Activated T-helper 17 cell treated with anti-CD3 and anti-CD28 coated beads, Interleukin-2, amount 50 U/mL, for 72 hours (primary cell): Measurements from ENCODE around the gene KRTAP26-1. TPM values are rescaled to one million over a fixed set of nuclear protein-coding genes. Genes with fewer than 3 reads are reported as not detected.
A peak's percentile ranks its signal among the peaks of the same experiment; 100 is the strongest.

ENCODE experiments used
- ATAC-seq: fragments of 150-1000 bp; cut with Tn5 transposase; replicated peaks from 2 replicates; pipeline ENCODE4 v1.10.0; 2021; ENCODE audit warnings: mild to moderate bottlenecking, moderate library complexity
- H3K27ac Mint-ChIP-seq: one replicate; pipeline ENCODE4 v1.8.0; 2022; ENCODE audit warnings: mixed read lengths
- H3K27me3 Mint-ChIP-seq: one replicate; pipeline ENCODE4 v1.8.0; 2022; ENCODE audit warnings: mixed read lengths
- H3K36me3 Mint-ChIP-seq: one replicate; pipeline ENCODE4 v1.8.0; 2022; ENCODE audit warnings: low read depth, mild to moderate bottlenecking, mixed read lengths
- H3K4me1 Mint-ChIP-seq: one replicate; pipeline ENCODE4 v1.8.0; 2022; ENCODE audit warnings: mixed read lengths
- H3K4me3 Mint-ChIP-seq: one replicate; pipeline ENCODE4 v1.8.0; 2022; ENCODE audit warnings: mild to moderate bottlenecking, mixed read lengths
- H3K9me3 Mint-ChIP-seq: one replicate; pipeline ENCODE4 v1.8.0; 2022; ENCODE audit warnings: mixed read lengths
- total RNA-seq, 2 donors: library from RNA; stranded (reverse); gene quantifications; one replicate each; pipeline ENCODE4 v1.2.3, GENCODE V29; 2022

Gene KRTAP26-1, protein sequence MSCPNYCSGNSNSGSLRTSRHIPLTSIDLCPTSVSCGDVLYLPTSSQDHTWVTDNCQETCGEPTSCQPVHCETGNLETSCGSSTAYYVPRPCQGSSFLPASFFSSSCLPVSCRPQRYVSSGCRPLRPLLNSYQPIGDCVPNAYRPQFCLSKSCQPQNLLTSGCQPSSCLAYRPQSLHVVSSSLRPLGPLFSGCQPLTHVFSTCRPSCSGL
- not detected for total RNA-seq

- H3K27me3 Mint-ChIP-seq: peaks cover 4% of the 10 kb centered on the region
- ATAC-seq: no peak
- no peak within 1 kb of the TSS for H3K27ac Mint-ChIP-seq
- H3K36me3 Mint-ChIP-seq: no peaks in the 10 kb centered on the region
- H3K9me3 Mint-ChIP-seq: peaks cover 4% of the 10 kb centered on the region
- H3K4me1 Mint-ChIP-seq: no peaks in the 10 kb centered on the region
- H3K4me3 Mint-ChIP-seq: no peak within 1 kb of the TSS
These were observed at the start of gene KRTAP26-1 for GRCh38 chr21:30320215-30320614. Gene KRTAP26-1, minus strand, starts transcription at chr21:30320315. Its CDS starts 280 bp downstream, at chr21:30320035.

DNA sequence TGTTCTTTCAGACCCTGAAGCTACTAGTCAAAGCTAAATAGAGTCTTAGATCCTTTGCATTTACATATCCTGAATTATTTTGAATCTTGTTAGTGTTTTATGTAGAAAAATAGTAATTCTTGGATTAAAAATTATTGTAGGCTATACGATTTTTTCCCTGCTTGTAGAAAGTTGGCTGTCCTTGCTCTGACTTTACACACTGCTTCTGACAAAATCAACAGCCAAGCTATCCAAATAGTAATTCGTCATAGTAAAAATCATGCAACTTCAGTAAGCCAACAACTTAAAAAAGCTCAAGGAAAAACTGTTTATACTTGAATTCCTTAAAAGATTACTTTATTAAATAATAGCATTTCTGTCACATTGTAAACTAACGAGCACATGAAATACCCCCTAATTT, 35.8 kb upstream of the KRTAP26-1 start:
- Mint-ChIP-seq H3K27ac (no peak overlapping the region), H3K4me1 (no peaks in the 10 kb centered on the region), H3K36me3 (no peaks in the 10 kb centered on the region), H3K9me3 (no peaks in the 10 kb centered on the region), H3K4me3 (no peak overlapping the region), H3K27me3 (peaks cover 13% of the 10 kb centered on the region)
- ATAC-seq: no peak

DNA sequence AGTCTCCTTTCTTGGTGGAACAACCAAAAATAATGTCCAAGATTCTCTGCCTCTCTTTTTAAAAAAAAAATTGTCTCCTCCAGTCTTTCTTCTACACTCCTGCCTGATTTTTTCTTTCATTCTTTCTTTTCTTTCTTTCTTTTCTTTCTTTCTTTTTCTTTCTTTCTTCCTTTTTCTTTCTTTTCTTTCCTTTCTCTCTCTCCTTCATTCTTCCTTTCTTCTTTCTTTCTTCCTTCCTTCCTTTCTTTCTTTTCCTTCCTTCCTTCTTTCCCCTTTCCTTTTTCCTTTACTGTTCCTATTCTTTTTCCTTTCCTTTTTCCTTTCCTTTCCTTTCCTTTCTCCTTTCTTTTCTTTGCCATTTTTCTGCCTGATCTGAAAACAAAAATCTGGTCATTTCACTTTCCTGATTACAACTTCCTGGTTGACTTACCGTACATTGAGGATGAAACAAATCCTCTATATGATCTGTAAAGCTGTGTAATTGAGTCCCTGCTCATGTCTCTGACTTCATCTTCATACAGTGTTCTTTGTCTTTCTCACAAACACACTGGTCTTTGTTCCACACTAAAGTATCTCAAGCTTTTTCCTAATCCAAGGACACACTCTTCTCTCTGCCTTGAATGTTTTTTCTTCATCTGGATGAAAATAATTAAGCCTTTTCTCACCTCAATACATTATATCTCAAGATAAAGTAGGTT, 34.3 kb upstream of the KRTAP26-1 start:
- H3K9me3 Mint-ChIP-seq: no peaks in the 10 kb centered on the region
- ATAC-seq: no peak

GRCh38 chr21:30351534-30351933, 31.4 kb upstream of the KRTAP26-1 start:
- Mint-ChIP-seq H3K27me3 (peaks cover 10% of the 10 kb centered on the region), H3K9me3 (no peaks in the 10 kb centered on the region), H3K4me3 (no peak overlapping the region), H3K4me1 (no peaks in the 10 kb centered on the region), H3K27ac (no peak overlapping the region), H3K36me3 (no peaks in the 10 kb centered on the region)
- ATAC-seq: no peak

More for the DNA sequence above, 34.3 kb upstream of the KRTAP26-1 start:
- Mint-ChIP-seq H3K27me3 (peaks cover 13% of the 10 kb centered on the region), H3K27ac (no peak overlapping the region), H3K4me1 (no peaks in the 10 kb centered on the region), H3K36me3 (no peaks in the 10 kb centered on the region), H3K4me3 (no peak overlapping the region)

DNA sequence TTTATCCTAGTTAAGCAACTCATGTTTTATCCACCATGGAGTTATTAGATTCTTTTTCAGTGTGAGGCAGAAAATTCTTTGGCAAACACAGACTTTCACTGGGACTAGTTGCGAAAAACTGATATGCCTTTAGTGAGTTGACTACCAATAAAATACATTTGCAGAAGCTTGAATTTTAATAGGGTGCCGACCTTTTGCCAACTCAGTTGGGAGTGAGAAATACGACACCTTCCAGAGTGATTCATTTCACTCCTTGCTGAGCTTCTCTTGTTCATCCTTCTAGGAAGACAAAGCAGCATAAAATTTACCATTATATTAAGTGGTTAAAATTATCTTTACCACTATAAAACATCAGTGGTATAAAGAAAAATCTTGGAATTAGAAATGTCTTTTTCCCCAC, 29.5 kb upstream of the KRTAP26-1 start:
- no peaks in the 10 kb centered on the region for H3K9me3 Mint-ChIP-seq
- H3K4me3 Mint-ChIP-seq: no peak overlapping the region
- no peaks in the 10 kb centered on the region for H3K4me1 Mint-ChIP-seq
- no peak overlapping the region for H3K27ac Mint-ChIP-seq
- peaks cover 3% of the 10 kb centered on the region for H3K27me3 Mint-ChIP-seq
- H3K36me3 Mint-ChIP-seq: no peaks in the 10 kb centered on the region
- no peak for ATAC-seq

DNA sequence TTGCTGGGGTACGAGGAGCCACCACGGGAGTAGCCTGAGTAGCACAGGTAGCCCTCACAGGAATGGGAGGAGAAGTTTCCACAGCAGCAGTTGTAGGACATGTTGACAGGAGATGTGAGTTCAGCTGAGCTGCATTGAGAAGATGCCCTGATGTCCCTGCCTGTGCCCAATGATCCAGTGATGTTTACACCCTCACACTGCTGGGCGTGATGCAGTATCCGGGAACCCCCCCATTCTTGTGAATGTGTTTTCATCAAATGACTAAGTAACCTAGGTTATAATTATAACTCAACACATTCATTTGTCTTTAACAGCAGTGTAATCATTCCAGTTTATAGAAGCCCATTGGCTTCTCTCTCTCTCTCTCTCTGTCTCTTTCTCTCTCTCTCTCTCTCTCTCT, 28.4 kb upstream of the KRTAP26-1 start, which contains the start of gene KRTAP23-1:
Gene KRTAP23-1, minus strand, starts transcription at position 101 of the 400 bp plus-strand sequence. Its CDS starts 0 bp downstream, at position 101.
- Mint-ChIP-seq H3K4me1 (no peaks in the 10 kb centered on the region), H3K36me3 (no peaks in the 10 kb centered on the region), H3K27ac (no peak within 1 kb of the TSS), H3K27me3 (no peaks in the 10 kb centered on the region), H3K4me3 (no peak within 1 kb of the TSS), H3K9me3 (no peaks in the 10 kb centered on the region)
- ATAC-seq: peak; percentile 16

GRCh38 chr21:30345014-30345413, 24.9 kb upstream of the KRTAP26-1 start:
- Mint-ChIP-seq H3K4me1 (no peaks in the 10 kb centered on the region), H3K27ac (no peak overlapping the region), H3K9me3 (no peaks in the 10 kb centered on the region), H3K4me3 (no peak overlapping the region), H3K36me3 (no peaks in the 10 kb centered on the region), H3K27me3 (peaks cover 3% of the 10 kb centered on the region)
- ATAC-seq: no peak

DNA sequence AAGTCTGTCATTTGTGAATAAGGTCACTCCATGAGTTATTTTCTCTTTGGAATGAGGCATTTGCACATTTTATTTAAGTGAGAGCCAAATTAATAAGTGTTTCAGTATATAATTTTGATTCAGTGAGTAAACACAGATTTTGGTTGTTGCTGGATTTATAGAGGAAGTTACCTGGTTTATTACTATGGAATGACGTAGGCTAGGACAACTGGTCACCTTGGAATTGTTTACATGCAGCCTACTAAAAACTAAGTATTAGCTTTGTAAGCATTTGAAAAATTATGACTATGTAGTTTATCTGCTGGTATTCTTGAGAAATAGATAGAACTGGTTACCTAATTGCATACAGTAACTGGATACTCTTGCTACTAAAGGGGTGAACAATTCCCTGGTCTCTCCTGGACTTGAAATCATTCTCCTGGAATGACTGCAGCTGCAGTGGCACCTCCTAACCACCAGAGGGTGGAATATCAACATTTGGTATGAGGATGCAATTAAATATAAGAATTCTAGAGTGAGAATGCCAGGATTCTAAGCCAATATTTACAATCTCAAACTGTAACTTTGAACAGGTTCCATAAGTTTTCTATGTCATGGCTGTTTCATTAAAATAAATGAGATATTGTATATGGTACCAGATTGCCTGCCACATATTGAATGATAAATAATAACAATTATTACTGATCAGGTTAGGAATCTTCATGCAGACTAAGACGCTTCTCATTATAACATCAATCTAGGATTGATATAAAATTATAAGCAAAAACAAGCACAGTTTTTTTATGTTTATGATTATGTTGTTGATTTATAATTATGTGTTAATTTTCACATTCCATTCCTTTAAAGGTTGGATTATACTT, 20.8 kb upstream of the KRTAP26-1 start:
- ATAC-seq: no peak
- Mint-ChIP-seq H3K9me3 (no peaks in the 10 kb centered on the region), H3K4me3 (no peak overlapping the region), H3K27ac (no peak overlapping the region), H3K36me3 (no peaks in the 10 kb centered on the region), H3K4me1 (no peaks in the 10 kb centered on the region), H3K27me3 (peaks cover 3% of the 10 kb centered on the region)

DNA sequence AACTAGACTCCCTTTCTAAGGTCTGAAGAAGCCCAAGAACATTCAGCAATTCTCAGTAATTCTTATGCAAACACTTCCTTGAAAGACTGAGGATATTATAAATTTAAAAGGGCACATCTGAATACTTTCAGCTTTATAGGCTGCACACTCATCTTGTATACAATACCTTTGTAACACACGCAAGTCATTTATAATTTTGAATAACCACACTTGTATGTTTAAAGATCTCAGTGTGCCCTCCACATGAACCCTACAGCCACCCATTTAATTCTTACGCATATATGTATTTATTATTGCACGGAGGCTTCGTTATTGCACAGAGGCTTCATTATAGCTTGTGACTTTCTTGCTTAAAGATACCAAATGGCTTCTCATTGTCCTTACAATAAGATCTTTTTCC, 18.6 kb upstream of the KRTAP26-1 start:
- H3K4me3 Mint-ChIP-seq: no peak overlapping the region
- no peak overlapping the region for H3K27ac Mint-ChIP-seq
- no peaks in the 10 kb centered on the region for H3K4me1 Mint-ChIP-seq
- ATAC-seq: no peak
- no peaks in the 10 kb centered on the region for H3K9me3 Mint-ChIP-seq
- H3K36me3 Mint-ChIP-seq: no peaks in the 10 kb centered on the region
- H3K27me3 Mint-ChIP-seq: peaks cover 3% of the 10 kb centered on the region

GRCh38 chr21:30337772-30338171, 17.7 kb upstream of the KRTAP26-1 start:
- Mint-ChIP-seq H3K36me3 (no peaks in the 10 kb centered on the region), H3K27me3 (no peaks in the 10 kb centered on the region), H3K27ac (no peak overlapping the region), H3K4me1 (no peaks in the 10 kb centered on the region), H3K9me3 (no peaks in the 10 kb centered on the region), H3K4me3 (no peak overlapping the region)
- no peak for ATAC-seq

DNA sequence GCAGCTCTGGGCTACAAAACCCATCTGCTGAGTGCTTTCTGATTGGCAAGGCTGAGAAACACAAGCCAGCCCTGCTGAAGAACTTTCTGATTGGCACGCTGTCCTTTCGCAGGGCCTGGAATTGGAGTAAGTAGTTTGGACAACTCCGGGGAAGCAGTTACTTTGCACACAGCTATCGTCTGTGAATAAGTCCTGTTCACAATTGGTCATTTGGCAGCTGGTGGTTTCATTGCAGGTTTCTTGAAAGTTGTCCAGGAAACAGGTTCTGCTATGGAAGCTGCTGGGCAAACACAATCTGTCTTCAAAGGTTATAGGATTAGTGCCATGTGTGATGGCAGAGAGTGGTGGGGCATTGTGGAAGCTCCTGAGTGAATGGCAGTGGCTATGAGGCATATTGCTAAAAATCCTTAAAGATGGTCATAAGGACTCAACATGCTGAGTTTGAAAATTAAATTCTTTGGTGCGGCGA, 17.2 kb upstream of the KRTAP26-1 start, which contains the start of gene KRTAP27-1:
Gene KRTAP27-1, minus strand, starts transcription at position 419 of the 469 bp plus-strand sequence. Its CDS starts 26 bp downstream, at position 393.
- Mint-ChIP-seq H3K9me3 (no peaks in the 10 kb centered on the region), H3K4me3 (no peak within 1 kb of the TSS), H3K27me3 (no peaks in the 10 kb centered on the region), H3K27ac (no peak within 1 kb of the TSS), H3K36me3 (no peaks in the 10 kb centered on the region), H3K4me1 (no peaks in the 10 kb centered on the region)
- ATAC-seq: no peak

DNA sequence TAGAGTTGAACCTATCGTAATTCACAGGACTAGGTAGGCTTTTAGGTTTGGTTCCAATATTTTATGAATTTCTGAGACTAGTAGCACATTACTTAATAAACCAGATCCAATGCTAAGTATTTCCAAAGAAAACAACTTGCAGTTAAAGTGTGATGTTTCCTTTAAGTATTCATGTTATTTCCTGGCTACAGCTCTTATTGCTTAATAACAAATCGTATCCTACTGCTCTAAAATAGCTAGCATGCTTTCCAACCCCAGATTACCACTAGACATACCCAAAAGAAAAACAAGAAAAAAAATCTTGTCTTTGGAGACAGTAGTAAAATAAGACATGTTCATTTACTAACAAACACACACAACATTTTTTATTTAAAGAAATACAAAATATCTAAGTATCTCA, 16.5 kb upstream of the KRTAP26-1 start:
- no peaks in the 10 kb centered on the region for H3K36me3 Mint-ChIP-seq
- no peaks in the 10 kb centered on the region for H3K27me3 Mint-ChIP-seq
- ATAC-seq: no peak
- no peak overlapping the region for H3K27ac Mint-ChIP-seq
- no peaks in the 10 kb centered on the region for H3K9me3 Mint-ChIP-seq
- H3K4me3 Mint-ChIP-seq: no peak overlapping the region
- H3K4me1 Mint-ChIP-seq: no peaks in the 10 kb centered on the region

- ATAC-seq: no peak
- H3K9me3 Mint-ChIP-seq: no peaks in the 10 kb centered on the region
- no peak overlapping the region for H3K4me3 Mint-ChIP-seq
- no peaks in the 10 kb centered on the region for H3K36me3 Mint-ChIP-seq
- peaks cover 5% of the 10 kb centered on the region for H3K27me3 Mint-ChIP-seq
- no peak overlapping the region for H3K27ac Mint-ChIP-seq
- H3K4me1 Mint-ChIP-seq: no peaks in the 10 kb centered on the region
These were observed 13.6 kb upstream of the KRTAP26-1 start for GRCh38 chr21:30333736-30334135.

DNA sequence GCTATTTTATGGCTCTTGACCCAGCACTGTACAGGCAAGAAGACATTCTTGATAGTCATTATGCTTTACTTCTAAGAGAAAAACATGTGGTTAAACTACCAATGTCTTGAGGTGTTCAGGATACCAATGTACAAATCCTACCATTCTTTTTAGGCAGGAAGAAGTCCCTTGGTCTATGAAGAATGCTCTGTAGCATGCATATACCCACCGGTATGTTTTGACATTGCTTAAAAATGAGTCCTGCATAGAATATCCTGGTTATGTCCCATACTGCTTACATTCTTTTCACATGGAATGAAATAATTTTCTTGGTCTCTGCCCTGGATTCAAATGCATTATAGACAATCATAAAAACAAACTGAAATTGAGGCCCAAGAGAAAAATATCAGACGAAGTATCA, 12.6 kb upstream of the KRTAP26-1 start:
- Mint-ChIP-seq H3K4me1 (no peaks in the 10 kb centered on the region), H3K36me3 (no peaks in the 10 kb centered on the region), H3K4me3 (no peak overlapping the region), H3K9me3 (no peaks in the 10 kb centered on the region), H3K27ac (no peak overlapping the region), H3K27me3 (peaks cover 6% of the 10 kb centered on the region)
- no peak for ATAC-seq
